Measurements from ENCODE around the gene SP1.
"Not testable (repeated sequence)": the region's sequence is repeated elsewhere in the genome, so short reads cannot be mapped to it uniquely, and the experiment has no call there.

The SP1 gene

DNA sequence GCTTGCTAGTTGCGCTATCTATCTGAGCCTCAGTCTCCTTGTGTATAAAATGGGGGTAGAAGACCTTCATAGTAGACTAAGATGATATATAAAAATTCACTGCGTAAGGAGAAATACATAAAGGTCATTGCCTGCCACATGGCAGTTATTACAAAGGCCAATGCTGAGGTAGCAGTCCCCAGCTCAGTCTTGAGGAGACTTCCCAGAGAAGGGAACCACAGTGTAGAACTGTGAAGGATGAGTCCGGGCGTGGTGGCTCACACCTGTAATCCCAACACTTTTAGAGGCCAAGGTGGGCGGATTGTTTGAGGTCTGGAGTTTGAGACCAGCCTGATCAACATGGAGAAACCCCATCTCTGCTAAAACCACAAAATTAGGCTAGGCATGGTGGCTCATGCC, 26.7 kb upstream of the SP1 start:
- Histone ChIP-seq H3K27me3 (replicated peaks in 2 of 5; ENCODE audit: control insufficient read depth in 4 of 5, insufficient read depth in 5 of 5, low read length in 4 of 5) (no peaks in the 10 kb centered on the region), H3K36me3 (ENCODE audit: control insufficient read depth in 4 of 4, insufficient read depth in 4 of 4, low read length in 3 of 4) (no peaks in the 10 kb centered on the region), H3K27ac (ENCODE audit: insufficient read depth in 1 of 2, low read depth in 1 of 2, low read length in 2 of 2, poor library complexity in 1 of 2, severe bottlenecking in 2 of 2) (no peak overlapping the region), H3K9me3 (ENCODE audit: control extremely low read depth in 1 of 5, control insufficient read depth in 4 of 5, insufficient read depth in 2 of 5, low read depth in 1 of 5, low read length in 4 of 5) (no peaks in the 10 kb centered on the region), H3K4me3 (ENCODE audit: control insufficient read depth in 1 of 7, extremely low read depth in 1 of 7, insufficient read depth in 4 of 7, low read depth in 2 of 7, low read length in 6 of 7) (no peak overlapping the region), H3K4me1 (ENCODE audit: control extremely low read depth in 1 of 4, control insufficient read depth in 4 of 4, insufficient read depth in 4 of 4, low read length in 3 of 4) (peaks cover 1 to 8% (median 4%) of the 10 kb centered on the region in 4 experiments)
- POLR2A ChIA-PET = interaction anchor here (1.1 kb wide), 2 partner anchors 26 to 64 kb away, joined by 3 to 4 read pairs; no protein-coding TSS in a partner anchor
- 90% methylated on average over 5 of the region's 5 CpGs for WGBS (ENCODE audit: insufficient coverage)
- DNase-seq = no peak
- CTCF ChIA-PET = interaction anchor here (0.5 to 15.7 kb wide), 16 partner anchors 8 to 156 kb away, joined by 3 to 489 read pairs (median 8); partner anchors contain the start of genes AAAS, AMHR2, NPFF and SP1

DNA sequence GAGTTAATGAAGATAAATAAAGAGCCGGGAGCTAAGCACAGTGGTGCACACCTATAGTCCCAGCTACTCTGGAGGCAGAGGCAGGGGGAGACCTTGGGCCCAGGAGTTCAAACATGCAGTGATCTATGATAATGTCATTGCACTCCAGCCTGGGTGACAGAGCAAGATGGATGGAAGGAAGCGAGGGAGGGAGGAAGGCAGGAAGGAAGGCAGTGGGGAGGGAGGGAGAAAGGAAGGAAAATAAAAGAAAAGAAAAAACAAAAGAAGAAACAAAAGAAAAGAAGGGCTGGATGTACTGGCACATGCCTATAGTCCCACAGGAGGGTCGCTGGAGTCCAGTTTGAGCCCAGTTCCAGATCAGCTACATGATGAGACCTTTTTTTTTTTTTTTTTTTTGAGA, 24.9 kb upstream of the SP1 start:
- no peak for DNase-seq
- Histone ChIP-seq H3K9me3 (ENCODE audit: control extremely low read depth in 1 of 5, control insufficient read depth in 4 of 5, insufficient read depth in 2 of 5, low read depth in 1 of 5, low read length in 4 of 5) (no peaks in the 10 kb centered on the region), H3K27me3 (replicated peaks in 2 of 5; ENCODE audit: control insufficient read depth in 4 of 5, insufficient read depth in 5 of 5, low read length in 4 of 5) (no peaks in the 10 kb centered on the region), H3K4me3 (ENCODE audit: control insufficient read depth in 1 of 7, extremely low read depth in 1 of 7, insufficient read depth in 4 of 7, low read depth in 2 of 7, low read length in 6 of 7) (no peak overlapping the region), H3K27ac (ENCODE audit: insufficient read depth in 1 of 2, low read depth in 1 of 2, low read length in 2 of 2, poor library complexity in 1 of 2, severe bottlenecking in 2 of 2) (no peak overlapping the region), H3K4me1 (ENCODE audit: control extremely low read depth in 1 of 4, control insufficient read depth in 4 of 4, insufficient read depth in 4 of 4, low read length in 3 of 4) (peaks cover 1 to 8% (median 4%) of the 10 kb centered on the region in 4 experiments), H3K36me3 (ENCODE audit: control insufficient read depth in 4 of 4, insufficient read depth in 4 of 4, low read length in 3 of 4) (no peaks in the 10 kb centered on the region)
- CTCF ChIA-PET = interaction anchor here (0.5 to 15.7 kb wide), 12 partner anchors 8 to 154 kb away, joined by 3 to 489 read pairs (median 6); partner anchors contain the start of genes AAAS, AMHR2, NPFF and SP7
- POLR2A ChIA-PET = no interaction called here
- 63% methylated on average over 3 of the region's 3 CpGs for WGBS (ENCODE audit: insufficient coverage)

DNA sequence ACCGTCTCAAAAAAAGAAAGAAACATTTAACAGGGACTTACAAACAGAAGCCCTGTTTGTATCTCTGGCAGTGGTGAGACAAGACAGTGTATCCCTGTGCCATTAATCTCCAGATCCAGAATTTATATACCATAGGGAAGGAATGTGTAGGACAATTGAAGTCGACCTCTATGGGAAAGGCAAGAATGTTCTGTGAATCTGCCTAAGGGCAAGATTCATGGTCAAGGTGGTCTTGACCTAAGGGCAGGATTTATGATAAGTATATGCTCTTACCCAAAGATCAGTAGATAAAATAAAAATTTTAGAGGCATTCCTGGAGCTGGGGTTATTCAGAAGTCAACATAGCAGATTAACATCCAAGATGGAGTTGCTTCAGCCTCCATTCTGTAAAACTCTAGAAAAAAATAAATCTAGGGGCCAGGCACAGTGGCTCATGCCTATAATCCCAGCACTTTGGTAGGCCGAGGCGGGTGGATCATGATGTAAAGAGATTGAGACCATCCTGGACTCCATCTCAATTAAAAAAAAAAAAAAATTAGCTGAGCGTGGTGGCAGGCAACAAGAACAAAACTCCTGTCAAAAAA, 21.0 kb upstream of the SP1 start:
- Histone ChIP-seq H3K27me3 (replicated peaks in 2 of 5; ENCODE audit: control insufficient read depth in 4 of 5, insufficient read depth in 5 of 5, low read length in 4 of 5) (no peaks in the 10 kb centered on the region), H3K4me1 (ENCODE audit: control extremely low read depth in 1 of 4, control insufficient read depth in 4 of 4, insufficient read depth in 4 of 4, low read length in 3 of 4) (peaks cover 0 to 4% (median under 1%) of the 10 kb centered on the region in 4 experiments), H3K36me3 (ENCODE audit: control insufficient read depth in 4 of 4, insufficient read depth in 4 of 4, low read length in 3 of 4) (no peaks in the 10 kb centered on the region), H3K27ac (ENCODE audit: insufficient read depth in 1 of 2, low read depth in 1 of 2, low read length in 2 of 2, poor library complexity in 1 of 2, severe bottlenecking in 2 of 2) (no peak overlapping the region), H3K4me3 (ENCODE audit: control insufficient read depth in 1 of 7, extremely low read depth in 1 of 7, insufficient read depth in 4 of 7, low read depth in 2 of 7, low read length in 6 of 7) (no peak overlapping the region), H3K9me3 (ENCODE audit: control extremely low read depth in 1 of 5, control insufficient read depth in 4 of 5, insufficient read depth in 2 of 5, low read depth in 1 of 5, low read length in 4 of 5) (no peaks in the 10 kb centered on the region)
- DNase-seq = no peak
- POLR2A ChIA-PET = no interaction called here
- WGBS (ENCODE audit: insufficient coverage) = 100% methylated on average over 1 of the region's 5 CpGs
- CTCF ChIA-PET = interaction anchor here (0.6 to 12.3 kb wide), 7 partner anchors 13 to 85 kb away, joined by 3 to 138 read pairs (median 4); partner anchors contain the start of gene AMHR2

DNA sequence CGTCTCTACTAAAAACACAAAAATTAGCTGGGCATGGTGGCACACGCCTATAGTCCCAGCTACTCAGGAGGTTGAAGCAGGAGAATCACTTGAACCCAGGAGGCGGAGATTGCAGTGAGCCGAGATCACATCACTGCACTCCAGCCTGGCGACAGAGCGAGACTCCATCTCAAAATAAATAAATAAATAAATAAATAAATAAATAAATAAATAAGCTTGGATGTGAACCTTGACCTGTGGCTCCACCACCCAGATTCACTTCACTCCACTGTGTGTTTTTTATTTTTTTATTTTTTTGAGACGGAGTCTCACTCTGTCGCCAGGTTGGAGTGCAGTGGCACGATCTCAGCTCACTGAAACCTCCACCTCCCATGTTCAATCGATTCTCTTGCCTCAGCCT, 18.3 kb upstream of the SP1 start:
- peaks cover 5 to 18% (median 15%) of the 10 kb centered on the region in 4 experiments for H3K4me1 ChIP-seq (ENCODE audit: control extremely low read depth in 1 of 4, control insufficient read depth in 4 of 4, insufficient read depth in 4 of 4, low read length in 3 of 4)
- H3K27me3 ChIP-seq (replicated peaks in 2 of 5; ENCODE audit: control insufficient read depth in 4 of 5, insufficient read depth in 5 of 5, low read length in 4 of 5); DNase-seq; POLR2A ChIA-PET; H3K9me3 ChIP-seq (ENCODE audit: control extremely low read depth in 1 of 5, control insufficient read depth in 4 of 5, insufficient read depth in 2 of 5, low read depth in 1 of 5, low read length in 4 of 5); H3K36me3 ChIP-seq (ENCODE audit: control insufficient read depth in 4 of 4, insufficient read depth in 4 of 4, low read length in 3 of 4); H3K4me3 ChIP-seq (ENCODE audit: control insufficient read depth in 1 of 7, extremely low read depth in 1 of 7, insufficient read depth in 4 of 7, low read depth in 2 of 7, low read length in 6 of 7); H3K27ac ChIP-seq (ENCODE audit: insufficient read depth in 1 of 2, low read depth in 1 of 2, low read length in 2 of 2, poor library complexity in 1 of 2, severe bottlenecking in 2 of 2): not testable (repeated sequence)
- 96% methylated on average over 4 of the region's 10 CpGs for WGBS (ENCODE audit: insufficient coverage)
- CTCF ChIA-PET = interaction anchor here (1.1 to 12.3 kb wide), 4 partner anchors 9 to 61 kb away, joined by 3 to 138 read pairs (median 12); partner anchors contain the start of gene AMHR2

DNA sequence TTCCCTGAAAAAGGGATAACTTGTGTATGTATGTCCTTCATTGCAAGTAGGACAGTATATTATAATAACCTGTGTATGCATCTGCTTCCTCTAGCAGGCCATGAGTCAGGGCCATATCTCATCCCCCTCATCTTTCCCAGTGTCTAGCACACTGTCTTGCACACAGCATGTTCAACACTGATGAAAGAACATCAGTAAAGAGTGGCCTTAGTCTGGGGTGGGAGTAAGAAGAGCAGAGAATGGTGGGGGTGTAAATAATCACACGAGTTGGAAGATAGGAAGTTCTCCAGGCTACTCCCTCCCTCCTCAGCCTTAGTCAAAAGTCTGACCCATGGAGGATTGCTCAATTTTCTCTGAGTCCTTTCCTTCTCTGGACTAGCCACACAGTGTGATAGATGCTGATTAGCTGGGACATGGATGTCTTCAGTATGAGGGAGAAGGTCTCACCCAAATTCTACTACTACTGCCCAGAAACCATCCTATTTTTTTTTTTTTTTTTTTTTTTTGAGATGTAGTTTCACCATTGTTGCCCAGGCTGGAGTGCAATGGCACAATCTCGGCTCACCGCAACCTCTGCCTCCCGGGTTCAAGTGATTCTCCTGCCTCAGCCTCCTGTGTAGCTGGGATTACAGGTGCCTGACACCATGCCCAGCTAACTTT, 14.6 kb upstream of the SP1 start:
- Histone ChIP-seq H3K9me3 (ENCODE audit: control extremely low read depth in 1 of 5, control insufficient read depth in 4 of 5, insufficient read depth in 2 of 5, low read depth in 1 of 5, low read length in 4 of 5) (no peaks in the 10 kb centered on the region), H3K27me3 (replicated peaks in 2 of 5; ENCODE audit: control insufficient read depth in 4 of 5, insufficient read depth in 5 of 5, low read length in 4 of 5) (no peaks in the 10 kb centered on the region), H3K27ac (ENCODE audit: insufficient read depth in 1 of 2, low read depth in 1 of 2, low read length in 2 of 2, poor library complexity in 1 of 2, severe bottlenecking in 2 of 2) (peak overlapping the region in 1 of 2 experiments; percentile 75), H3K4me3 (ENCODE audit: control insufficient read depth in 1 of 7, extremely low read depth in 1 of 7, insufficient read depth in 4 of 7, low read depth in 2 of 7, low read length in 6 of 7) (no peak overlapping the region), H3K36me3 (ENCODE audit: control insufficient read depth in 4 of 4, insufficient read depth in 4 of 4, low read length in 3 of 4) (no peaks in the 10 kb centered on the region), H3K4me1 (ENCODE audit: control extremely low read depth in 1 of 4, control insufficient read depth in 4 of 4, insufficient read depth in 4 of 4, low read length in 3 of 4) (peaks cover 5 to 30% (median 26%) of the 10 kb centered on the region in 4 experiments)
- POLR2A ChIA-PET = interaction anchor here (0.8 to 1.2 kb wide), 3 partner anchors 16 to 56 kb away, joined by 3 to 5 read pairs (median 4); no protein-coding TSS in a partner anchor
- peak in 2 of 3 donors; percentile 35 to 53 for DNase-seq
- CTCF ChIA-PET = interaction anchor here (0.7 to 2.5 kb wide), 10 partner anchors 10 to 143 kb away, joined by 3 to 15 read pairs (median 5); no protein-coding TSS in a partner anchor
- WGBS (ENCODE audit: insufficient coverage) = 40% methylated on average over 3 of the region's 4 CpGs

DNA sequence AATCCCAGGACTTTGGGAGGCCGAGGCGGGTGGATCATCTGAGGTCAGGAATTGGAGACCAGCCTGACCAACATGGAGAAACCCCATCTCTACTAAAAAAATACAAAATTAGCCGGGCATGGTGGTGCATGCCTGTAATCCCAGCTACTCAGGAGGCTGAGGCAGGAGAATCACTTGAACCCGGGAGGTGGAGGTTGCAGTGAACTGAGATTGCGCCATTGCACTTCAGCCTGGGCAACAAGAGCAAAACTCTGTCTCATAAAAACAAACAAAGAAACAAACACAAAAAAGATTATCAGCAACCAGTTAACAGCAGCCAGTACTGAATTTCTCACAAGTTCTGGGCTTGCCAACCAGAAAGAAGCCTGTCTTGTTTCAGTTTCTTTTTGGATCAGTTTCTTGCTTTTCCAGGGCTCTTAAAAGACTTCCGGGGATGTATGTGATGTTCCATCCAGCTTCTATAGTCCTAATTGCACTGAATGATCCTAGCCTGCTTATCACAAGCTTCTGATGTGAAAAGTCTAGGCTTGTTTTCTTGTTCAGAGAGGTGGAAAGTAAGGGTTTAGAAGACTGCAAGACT, 6.3 kb upstream of the SP1 start:
- not testable (repeated sequence) for DNase-seq; H3K27ac ChIP-seq (ENCODE audit: insufficient read depth in 1 of 2, low read depth in 1 of 2, low read length in 2 of 2, poor library complexity in 1 of 2, severe bottlenecking in 2 of 2); H3K4me3 ChIP-seq (ENCODE audit: control insufficient read depth in 1 of 7, extremely low read depth in 1 of 7, insufficient read depth in 4 of 7, low read depth in 2 of 7, low read length in 6 of 7); H3K9me3 ChIP-seq (ENCODE audit: control extremely low read depth in 1 of 5, control insufficient read depth in 4 of 5, insufficient read depth in 2 of 5, low read depth in 1 of 5, low read length in 4 of 5); H3K36me3 ChIP-seq (ENCODE audit: control insufficient read depth in 4 of 4, insufficient read depth in 4 of 4, low read length in 3 of 4); H3K27me3 ChIP-seq (replicated peaks in 2 of 5; ENCODE audit: control insufficient read depth in 4 of 5, insufficient read depth in 5 of 5, low read length in 4 of 5)
- H3K4me1 ChIP-seq (ENCODE audit: control extremely low read depth in 1 of 4, control insufficient read depth in 4 of 4, insufficient read depth in 4 of 4, low read length in 3 of 4) = peaks cover 18 to 37% (median 28%) of the 10 kb centered on the region in 4 experiments
- POLR2A ChIA-PET = interaction anchor here (0.6 kb wide), 1 partner anchor 7 kb away, joined by 3 read pairs; no protein-coding TSS in a partner anchor
- CTCF ChIA-PET = interaction anchor here (1.5 kb wide), 1 partner anchor 20 kb away, joined by 3 read pairs; no protein-coding TSS in a partner anchor
- WGBS (ENCODE audit: insufficient coverage) = no CpG with 5 or more reads among the region's 6 CpGs
